K562 (cell line): ENCODE results near the gene IGF2BP3. TPM values are rescaled to one million over a fixed set of nuclear protein-coding genes. Genes with fewer than 3 reads are reported as not detected.

ENCODE experiments used
- ATF1 ChIP-seq, 2 experiments: fragments of 450-650 bp in 1 of 2; IDR thresholded peaks; 2 replicates each; pipeline ENCODE4 v1.6.1; 2016; ENCODE audit warnings: missing compliant biosample characterization in 1 of 2, missing genetic modification characterization in 1 of 2
- C11orf30 ChIP-seq: fragments of 450-650 bp; IDR thresholded peaks from 2 replicates; pipeline ENCODE4 v1.6.1; 2016; ENCODE audit warnings: low read depth, mild to moderate bottlenecking
- CC2D1A ChIP-seq: fragments of 450-650 bp; IDR thresholded peaks from 2 replicates; pipeline ENCODE4 v1.6.1; 2017; ENCODE audit warnings: mild to moderate bottlenecking
- DNMT1 ChIP-seq: fragments of 450-650 bp; IDR thresholded peaks from 2 replicates; pipeline ENCODE4 v1.6.1; 2016; ENCODE audit warnings: antibody characterized with exemption, mild to moderate bottlenecking
- KDM4B ChIP-seq, 2 experiments: fragments of 450-650 bp in 1 of 2; sonication (generic) in 1 of 2; IDR thresholded peaks; 2 replicates each; pipeline ENCODE4 v1.6.1; 2016 to 2017; ENCODE audit warnings: borderline replicate concordance in 2 of 2, antibody characterized with exemption in 1 of 2, low read depth in 1 of 2, mild to moderate bottlenecking in 1 of 2
- MTA3 ChIP-seq: fragments of 450-650 bp; formaldehyde crosslinking; IDR thresholded peaks from 2 replicates; pipeline ENCODE4 v1.6.1; 2017; ENCODE audit warnings: mild to moderate bottlenecking, borderline replicate concordance
- NFE2 ChIP-seq: IDR thresholded peaks from 2 replicates; pipeline ENCODE4 v1.6.1; 2014; ENCODE audit warnings: antibody characterized with exemption, low read depth
- NFRKB ChIP-seq: fragments of 450-650 bp; IDR thresholded peaks from 2 replicates; pipeline ENCODE4 v1.6.1; 2016; ENCODE audit warnings: low read depth
- PHB ChIP-seq: fragments of 250-450 bp; sonication (Bioruptor Pico); IDR thresholded peaks from 2 replicates; pipeline ENCODE4 v1.5.0; 2021
- PHF21A ChIP-seq: fragments of 450-650 bp; IDR thresholded peaks from 2 replicates; pipeline ENCODE4 v1.6.1; 2017; ENCODE audit warnings: low read depth, borderline replicate concordance
- POLR2B ChIP-seq: fragments of 450-650 bp; IDR thresholded peaks from 2 replicates; pipeline ENCODE4 v1.6.1; 2018; ENCODE audit warnings: low read depth; ENCODE audit not compliant: partially characterized antibody
- RB1 ChIP-seq: fragments of 450-650 bp; IDR thresholded peaks from 2 replicates; pipeline ENCODE4 v1.6.1; 2017; ENCODE audit warnings: low read depth, mild to moderate bottlenecking
- RBM25 ChIP-seq: fragments of 200-400 bp; formaldehyde crosslinking; IDR thresholded peaks from 2 replicates; pipeline ENCODE4 v1.6.1; 2018; ENCODE audit warnings: low read length, low read depth, moderate library complexity; ENCODE audit not compliant: severe bottlenecking
- TCF7L2 ChIP-seq: fragments of 150-350 bp; IDR thresholded peaks from 2 replicates; pipeline ENCODE4 v1.6.1; 2016; ENCODE audit warnings: low read depth, mild to moderate bottlenecking, low read length, moderate library complexity
- TRIM24 ChIP-seq, 2 experiments: fragments of 450-650 bp; IDR thresholded peaks; 2 replicates each; pipeline ENCODE4 v1.6.1; 2016
- WHSC1 ChIP-seq: IDR thresholded peaks from one replicate; pipeline ENCODE4 v1.6.1; 2012; ENCODE audit warnings: low read length, control low read depth, inconsistent platforms
- YY1 ChIP-seq, 3 experiments: IDR thresholded peaks; 2 replicates each; pipeline ENCODE4 v1.6.1; 2011; ENCODE audit warnings: low read length in 2 of 3, mild to moderate bottlenecking in 2 of 3, moderate library complexity in 2 of 3, borderline replicate concordance in 1 of 3, control low read depth in 1 of 3, low read depth in 1 of 3; ENCODE audit not compliant: insufficient read depth in 3 of 3, insufficient replicate concordance in 2 of 3, control insufficient read depth in 1 of 3, insufficient read length in 1 of 3; ENCODE audit errors: extremely low read depth in 1 of 3
- ZNF695 ChIP-seq: fragments of 450-650 bp; formaldehyde crosslinking; IDR thresholded peaks from 2 replicates; pipeline ENCODE4 v1.4.0; 2020; ENCODE audit warnings: mild to moderate bottlenecking, moderate library complexity
- ZNF77 ChIP-seq: fragments of 250-450 bp; sonication (Bioruptor Pico); IDR thresholded peaks from 2 replicates; pipeline ENCODE4 v1.5.0; 2020
- polyA plus RNA-seq, 8 experiments: library from polyadenylated mRNA; depleted of rRNA in 4 of 8; stranded (reverse) in 5 of 8; unstranded in 3 of 8; fragments of >200 nt; fragmentation: Nextera tagmentation in 2 of 8; fragmentation: Illumina TruSeq in 1 of 8; extraction: Ambion mirVana in 2 of 8; extraction: Trizol in 1 of 8; gene quantifications; 2 replicates each; pipeline versions ENCODE4 v1.2.1 to v1.2.3, GENCODE V29; 2011 to 2014; ENCODE audit warnings: inconsistent platforms in 1 of 8, missing spikeins in 1 of 8
- total RNA-seq, 7 experiments: library from RNA; depleted of rRNA in 6 of 7; stranded (reverse); fragments of >200 nt in 6 of 7; fragmentation: Illumina TruSeq in 2 of 7; extraction: Trizol in 2 of 7; gene quantifications; 2 replicates each; pipeline versions ENCODE4 v1.2.1 to v1.2.3, GENCODE V29; 2011 to 2021; ENCODE audit warnings: low replicate concordance in 1 of 7
- TF ChIP-seq, protein P1 (sequence below), 2 experiments: fragments of 250-450 bp in 1 of 2; fragments of 450-650 bp in 1 of 2; sonication (Bioruptor Pico) in 1 of 2; IDR thresholded peaks; 2 replicates each; pipeline versions ENCODE4 v1.6.1 to v1.8.0; 2016 to 2021; ENCODE audit warnings: mild to moderate bottlenecking in 2 of 2, moderate library complexity in 2 of 2, missing compliant biosample characterization in 1 of 2, missing genetic modification characterization in 1 of 2
- TF ChIP-seq, protein P2 (sequence below): fragments of 450-650 bp; IDR thresholded peaks from 2 replicates; pipeline ENCODE4 v1.6.1; 2016; ENCODE audit warnings: antibody characterized with exemption
- TF ChIP-seq, protein P3 (sequence below): fragments of 450-650 bp; IDR thresholded peaks from 2 replicates; pipeline ENCODE4 v1.6.1; 2016; ENCODE audit warnings: borderline replicate concordance
- TF ChIP-seq, protein P4 (sequence below): conservative IDR thresholded peaks from 2 replicates; pipeline ENCODE4 v1.6.1; 2011; ENCODE audit warnings: low read depth, mild to moderate bottlenecking, low read length; ENCODE audit not compliant: control insufficient read depth

The IGF2BP3 gene
- total and polyA plus RNA-seq, 9 of the 15 experiments (the other 6 are each of a cell fraction or from before 2014, with no cell fraction given): 8.4 to 88.1 (median 61.2) TPM

DNA sequence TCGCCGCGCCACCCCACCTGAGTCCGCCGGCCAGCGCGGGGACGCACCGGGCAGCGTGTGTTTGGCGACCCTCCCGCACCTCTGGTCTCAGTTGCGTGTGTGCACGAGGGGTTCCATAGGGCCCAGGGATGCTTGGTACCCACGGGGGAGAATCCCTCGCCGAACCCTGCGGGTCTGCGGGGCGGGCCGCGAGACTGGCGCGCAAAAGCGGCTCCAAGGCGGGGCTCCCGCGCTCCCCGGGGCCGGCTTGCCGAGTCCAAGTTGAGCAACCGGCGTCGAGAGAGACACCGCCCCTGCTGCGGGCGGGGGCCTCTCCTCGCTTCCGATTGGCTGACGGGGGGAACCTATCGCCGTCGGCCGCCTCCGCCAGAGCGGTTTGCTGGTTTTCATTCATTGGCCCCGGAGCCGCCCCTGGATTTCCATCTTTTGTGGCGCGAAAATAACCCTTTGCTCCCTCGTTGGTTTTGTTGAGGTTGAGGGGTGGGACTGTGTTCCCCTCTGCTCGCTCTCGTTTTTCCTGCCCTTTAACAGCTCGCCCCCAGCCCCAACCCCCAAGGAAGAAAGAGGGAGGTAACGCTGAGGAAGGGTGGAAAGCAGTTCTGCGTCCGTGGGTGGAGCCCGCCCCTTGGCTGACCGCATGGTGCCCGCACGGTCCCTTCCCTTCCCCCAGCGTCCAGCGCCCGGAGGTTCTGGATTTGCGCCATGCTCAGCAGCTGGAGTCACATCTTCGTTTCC is 4.0 kb upstream of the IGF2BP3 start (continued):
- TF ChIP-seq C11orf30: peak; percentile 26; the same call in 1 of the 2 replicates
- TF ChIP-seq, protein P1, sequence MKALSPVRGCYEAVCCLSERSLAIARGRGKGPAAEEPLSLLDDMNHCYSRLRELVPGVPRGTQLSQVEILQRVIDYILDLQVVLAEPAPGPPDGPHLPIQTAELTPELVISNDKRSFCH (CRISPR knock-in tag; IDR thresholded peaks at IDR 0.05): no peak
- TF ChIP-seq, protein P1 (tag; IDR thresholded peaks at IDR 0.05): peak; percentile 66
- TF ChIP-seq POLR2B: peak; percentile 89
- peak; percentile 87; the same call in 1 of the 2 replicates for TF ChIP-seq ZNF77
- TF ChIP-seq DNMT1: no peak
- TF ChIP-seq, protein P2, sequence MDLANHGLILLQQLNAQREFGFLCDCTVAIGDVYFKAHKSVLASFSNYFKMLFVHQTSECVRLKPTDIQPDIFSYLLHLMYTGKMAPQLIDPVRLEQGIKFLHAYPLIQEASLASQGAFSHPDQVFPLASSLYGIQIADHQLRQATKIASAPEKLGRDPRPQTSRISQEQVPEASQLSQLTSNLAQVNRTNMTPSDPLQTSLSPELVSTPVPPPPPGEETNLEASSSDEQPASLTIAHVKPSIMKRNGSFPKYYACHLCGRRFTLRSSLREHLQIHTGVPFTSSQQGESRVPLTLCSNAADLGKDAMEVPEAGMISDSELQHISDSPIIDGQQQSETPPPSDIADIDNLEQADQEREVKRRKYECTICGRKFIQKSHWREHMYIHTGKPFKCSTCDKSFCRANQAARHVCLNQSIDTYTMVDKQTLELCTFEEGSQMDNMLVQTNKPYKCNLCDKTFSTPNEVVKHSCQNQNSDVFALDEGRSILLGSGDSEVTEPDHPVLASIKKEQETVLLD: peak; percentile 75; the same call in 1 of the 2 replicates
- peak; percentile 89; the same call in 1 of the 2 replicates for TF ChIP-seq CC2D1A
- TF ChIP-seq TCF7L2: no peak
- peak in 2 of 3 experiments; percentile 38 to 84 for TF ChIP-seq YY1 (IDR thresholded peaks at IDR 0.05; ENCODE audit: borderline replicate concordance in 1 of 3, control insufficient read depth in 1 of 3, extremely low read depth in 1 of 3, insufficient read depth in 3 of 3, insufficient read length in 1 of 3, insufficient replicate concordance in 2 of 3, low read depth in 1 of 3, low read length in 2 of 3)
- TF ChIP-seq, protein P3, sequence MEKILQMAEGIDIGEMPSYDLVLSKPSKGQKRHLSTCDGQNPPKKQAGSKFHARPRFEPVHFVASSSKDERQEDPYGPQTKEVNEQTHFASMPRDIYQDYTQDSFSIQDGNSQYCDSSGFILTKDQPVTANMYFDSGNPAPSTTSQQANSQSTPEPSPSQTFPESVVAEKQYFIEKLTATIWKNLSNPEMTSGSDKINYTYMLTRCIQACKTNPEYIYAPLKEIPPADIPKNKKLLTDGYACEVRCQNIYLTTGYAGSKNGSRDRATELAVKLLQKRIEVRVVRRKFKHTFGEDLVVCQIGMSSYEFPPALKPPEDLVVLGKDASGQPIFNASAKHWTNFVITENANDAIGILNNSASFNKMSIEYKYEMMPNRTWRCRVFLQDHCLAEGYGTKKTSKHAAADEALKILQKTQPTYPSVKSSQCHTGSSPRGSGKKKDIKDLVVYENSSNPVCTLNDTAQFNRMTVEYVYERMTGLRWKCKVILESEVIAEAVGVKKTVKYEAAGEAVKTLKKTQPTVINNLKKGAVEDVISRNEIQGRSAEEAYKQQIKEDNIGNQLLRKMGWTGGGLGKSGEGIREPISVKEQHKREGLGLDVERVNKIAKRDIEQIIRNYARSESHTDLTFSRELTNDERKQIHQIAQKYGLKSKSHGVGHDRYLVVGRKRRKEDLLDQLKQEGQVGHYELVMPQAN: peak; percentile 92
- TF ChIP-seq TRIM24 (IDR thresholded peaks at IDR 0.05): peak; percentile 49 to 68; a peak in 3 of 4 replicates
- peak; percentile 93 for TF ChIP-seq PHB (CRISPR knock-in tag)
- TF ChIP-seq WHSC1: no peak
- TF ChIP-seq MTA3: peak; percentile 79; the same call in 1 of the 2 replicates
- peak; percentile 92; the same call in 1 of the 2 replicates for TF ChIP-seq NFRKB
- TF ChIP-seq RBM25: peak; percentile 56
- TF ChIP-seq ATF1 (CRISPR knock-in tag; IDR thresholded peaks at IDR 0.05): no peak
- peak; percentile 76 for TF ChIP-seq ATF1 (tag; IDR thresholded peaks at IDR 0.05)
- no peak for TF ChIP-seq ZNF695 (CRISPR knock-in tag)
- TF ChIP-seq RB1: peak; percentile 93; the same call in 1 of the 2 replicates
- TF ChIP-seq, protein P4, sequence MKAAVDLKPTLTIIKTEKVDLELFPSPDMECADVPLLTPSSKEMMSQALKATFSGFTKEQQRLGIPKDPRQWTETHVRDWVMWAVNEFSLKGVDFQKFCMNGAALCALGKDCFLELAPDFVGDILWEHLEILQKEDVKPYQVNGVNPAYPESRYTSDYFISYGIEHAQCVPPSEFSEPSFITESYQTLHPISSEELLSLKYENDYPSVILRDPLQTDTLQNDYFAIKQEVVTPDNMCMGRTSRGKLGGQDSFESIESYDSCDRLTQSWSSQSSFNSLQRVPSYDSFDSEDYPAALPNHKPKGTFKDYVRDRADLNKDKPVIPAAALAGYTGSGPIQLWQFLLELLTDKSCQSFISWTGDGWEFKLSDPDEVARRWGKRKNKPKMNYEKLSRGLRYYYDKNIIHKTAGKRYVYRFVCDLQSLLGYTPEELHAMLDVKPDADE: peak; percentile 74; the same call in 1 of the 2 replicates
- TF ChIP-seq PHF21A: peak; percentile 63; the same call in 1 of the 2 replicates
- 0 out of 4 replicates have a peak, but pooled peaks of 1 of the 2 experiments have one; percentile 31 for TF ChIP-seq KDM4B (IDR thresholded peaks at IDR 0.05; ENCODE audit: borderline replicate concordance in 2 of 2, low read depth in 1 of 2)
- 0 out of 2 replicates have a peak, but pooled peaks have one; percentile 15 for TF ChIP-seq NFE2
